Activated CD4-positive, alpha-beta T cell treated with anti-CD3 and anti-CD28 coated beads for 4 hours (primary cell): ENCODE data around the gene NR2E3.

ENCODE experiments used
- DNase-seq, 2 donors: peaks; one replicate each; pipeline ENCODE4 v3.0.0-alpha.2; 2020

The NR2E3 gene

DNA sequence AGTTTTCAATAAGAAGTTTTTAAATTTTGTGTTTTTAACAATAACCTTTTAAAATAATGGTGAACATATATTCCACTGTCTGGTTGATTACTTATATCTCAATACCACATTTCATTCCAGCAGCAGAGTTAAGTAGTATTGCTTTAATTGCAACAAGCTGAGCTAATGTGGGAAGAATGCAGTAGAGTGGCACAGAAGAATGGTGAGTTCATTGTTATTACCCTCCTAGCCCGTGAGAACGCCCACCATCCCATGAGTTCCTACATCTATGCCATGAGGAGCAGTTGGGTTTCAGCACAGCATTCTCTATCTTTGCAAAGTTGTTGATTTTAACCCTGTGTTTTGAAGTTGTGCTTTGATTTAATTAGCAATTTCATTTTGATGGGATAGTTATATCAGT is 17.8 kb upstream of the NR2E3 start:
- no peak for DNase-seq

DNA sequence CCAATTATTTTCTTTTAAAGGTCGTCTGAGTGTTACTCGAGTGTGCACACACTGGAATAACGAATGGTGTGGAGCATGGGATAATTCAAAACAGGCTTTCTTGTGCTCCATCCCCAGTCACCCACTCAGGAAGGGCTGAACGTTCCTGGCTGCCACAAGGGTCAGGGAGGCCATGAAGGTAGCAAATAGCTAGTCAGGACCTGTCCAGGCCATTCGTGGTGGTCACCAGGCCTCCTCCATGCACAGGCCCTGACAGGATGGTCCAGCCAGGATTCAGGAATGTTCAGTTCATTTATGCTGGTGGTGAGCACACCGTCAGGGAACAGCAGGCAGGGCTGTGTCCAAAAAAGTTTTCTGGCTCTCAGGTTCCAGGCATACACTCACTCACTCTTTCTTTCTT is 11.7 kb upstream of the NR2E3 start:
- DNase-seq = no peak

DNA sequence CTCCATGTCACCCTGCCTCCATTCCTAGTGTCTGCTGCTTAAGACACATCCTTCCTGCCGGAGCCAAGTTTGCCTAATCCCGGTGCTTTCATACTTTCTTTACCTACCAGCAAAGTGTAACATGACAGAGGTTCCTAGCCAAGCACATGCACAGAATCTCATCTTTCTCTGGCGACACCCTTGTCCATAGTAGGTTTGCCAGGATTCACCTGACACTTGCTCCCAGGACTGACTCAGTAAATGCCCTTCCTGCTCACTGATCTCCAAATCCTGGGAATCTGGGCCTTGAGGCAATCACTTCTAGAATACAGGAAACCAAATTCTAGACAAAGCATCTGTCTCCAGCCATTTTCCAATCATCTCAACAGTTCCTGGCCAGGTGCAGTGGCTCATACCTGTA is 10.2 kb upstream of the NR2E3 start:
- DNase-seq = no peak

DNA sequence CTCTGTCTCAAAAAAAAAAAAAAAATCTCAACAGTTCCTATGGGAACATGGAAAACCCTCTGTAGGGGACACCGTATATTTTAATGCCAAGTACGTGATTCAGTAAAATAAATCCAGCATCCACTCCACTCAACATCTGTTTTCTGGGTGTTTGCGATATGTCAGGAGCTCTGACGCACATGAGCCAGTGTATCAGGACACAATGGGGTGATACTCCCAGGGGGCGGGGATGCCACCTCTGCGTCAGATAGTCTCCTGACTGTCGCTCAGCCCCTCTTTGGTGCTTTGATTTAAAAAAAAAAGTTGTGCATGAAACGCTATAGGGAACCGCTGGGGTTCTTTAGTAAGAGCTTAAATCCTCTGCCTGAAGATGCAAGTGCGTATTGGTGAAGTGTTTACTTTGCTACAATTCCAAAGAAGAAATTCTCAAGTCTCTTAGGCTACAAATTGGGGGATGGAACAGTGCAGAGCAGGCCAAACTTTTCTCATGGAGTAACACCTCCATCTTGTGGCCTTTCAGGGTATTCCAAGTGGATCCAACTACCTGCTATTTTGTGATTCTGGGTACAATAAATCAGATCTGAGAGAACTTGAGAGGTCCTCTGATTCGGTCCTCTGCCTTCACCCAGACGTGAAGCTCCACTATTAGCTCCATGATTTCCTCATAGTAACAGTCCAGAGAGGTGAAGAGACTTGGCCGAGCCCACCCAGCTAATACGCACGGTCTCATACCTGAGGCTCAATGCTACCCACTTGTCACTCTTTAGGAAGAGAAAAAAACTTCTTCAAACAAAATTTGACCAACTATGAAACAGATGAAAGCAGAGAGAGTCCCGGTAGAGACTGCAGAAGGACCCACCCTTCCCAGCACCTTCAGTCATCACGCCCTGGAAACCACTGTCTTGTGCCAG is 9.3 kb upstream of the NR2E3 start:
- DNase-seq = no peak

DNA sequence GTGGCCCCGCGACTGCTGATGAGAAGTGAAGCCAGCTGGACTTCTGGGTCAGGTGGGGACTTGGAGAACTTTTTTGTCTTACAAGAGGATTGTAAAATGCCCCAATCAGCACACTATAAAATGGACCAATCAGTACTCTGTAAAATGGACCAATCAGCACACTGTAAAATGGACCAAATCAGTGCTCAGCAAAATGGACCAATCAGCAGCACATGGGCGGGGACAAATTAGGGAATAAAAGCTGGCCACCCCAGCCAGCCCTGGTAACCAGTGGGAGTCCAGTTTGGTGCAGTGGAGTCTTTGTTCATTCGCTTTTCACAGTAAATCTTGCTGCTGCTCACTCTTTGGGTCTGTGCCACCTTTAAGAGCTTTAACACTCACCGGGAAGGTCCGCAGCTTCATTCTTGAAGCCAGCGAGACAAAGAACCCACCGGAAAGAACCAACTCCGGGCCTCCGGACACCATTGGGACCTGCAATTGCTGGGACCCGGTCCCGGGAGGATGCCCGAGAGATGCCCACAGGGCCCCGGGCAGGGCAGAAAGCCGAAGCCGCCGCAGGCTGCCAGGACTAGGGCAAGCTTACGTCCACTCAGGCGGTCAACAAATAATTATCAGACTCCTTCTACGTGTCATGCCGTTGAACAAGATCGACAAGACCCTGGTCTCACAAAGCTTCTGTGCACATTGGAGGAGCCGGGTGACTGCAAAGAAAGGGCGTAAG is 8.3 kb upstream of the NR2E3 start:
- no peak for DNase-seq

DNA sequence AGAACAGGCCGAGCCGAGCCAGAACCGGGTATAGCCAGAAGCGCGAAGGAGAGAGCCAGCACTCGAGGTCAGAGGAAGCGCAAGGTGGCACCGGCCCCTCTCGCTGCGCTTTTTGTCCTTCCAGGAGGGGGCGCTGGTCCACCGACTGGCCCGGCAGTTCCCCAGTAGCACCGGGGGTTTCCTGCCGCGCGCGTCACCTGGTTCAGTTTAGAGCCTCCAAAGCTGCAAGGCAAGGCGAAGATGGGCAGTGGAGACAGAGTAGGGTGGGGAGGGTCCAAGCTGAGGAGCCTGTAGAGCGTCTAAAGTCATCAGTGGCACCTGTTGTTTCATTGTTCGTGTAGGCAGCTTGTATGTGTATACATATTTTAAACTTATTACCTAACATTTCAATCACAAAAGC is 7.6 kb upstream of the NR2E3 start:
- DNase-seq = no peak

DNA sequence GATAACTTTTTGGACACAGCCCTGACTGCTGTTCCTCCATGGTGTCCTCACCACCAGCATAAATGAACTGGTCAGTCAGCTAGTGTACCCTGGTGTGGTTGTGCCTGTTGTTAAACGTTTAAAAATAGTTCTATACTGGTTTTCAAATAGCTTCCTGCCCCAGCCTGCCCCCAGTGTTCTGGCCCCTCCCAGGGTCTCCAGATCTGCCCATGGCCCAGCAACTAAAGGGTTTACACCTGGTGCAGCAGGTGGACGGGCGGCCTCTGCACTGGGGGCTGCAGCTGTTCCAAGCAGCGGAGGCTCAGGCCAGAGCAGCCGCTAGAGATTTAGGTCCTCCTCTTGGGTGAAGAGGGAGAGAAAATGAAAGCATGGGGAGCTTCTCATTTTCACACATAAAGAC is 6.1 kb upstream of the NR2E3 start:
- DNase-seq = no peak

DNA sequence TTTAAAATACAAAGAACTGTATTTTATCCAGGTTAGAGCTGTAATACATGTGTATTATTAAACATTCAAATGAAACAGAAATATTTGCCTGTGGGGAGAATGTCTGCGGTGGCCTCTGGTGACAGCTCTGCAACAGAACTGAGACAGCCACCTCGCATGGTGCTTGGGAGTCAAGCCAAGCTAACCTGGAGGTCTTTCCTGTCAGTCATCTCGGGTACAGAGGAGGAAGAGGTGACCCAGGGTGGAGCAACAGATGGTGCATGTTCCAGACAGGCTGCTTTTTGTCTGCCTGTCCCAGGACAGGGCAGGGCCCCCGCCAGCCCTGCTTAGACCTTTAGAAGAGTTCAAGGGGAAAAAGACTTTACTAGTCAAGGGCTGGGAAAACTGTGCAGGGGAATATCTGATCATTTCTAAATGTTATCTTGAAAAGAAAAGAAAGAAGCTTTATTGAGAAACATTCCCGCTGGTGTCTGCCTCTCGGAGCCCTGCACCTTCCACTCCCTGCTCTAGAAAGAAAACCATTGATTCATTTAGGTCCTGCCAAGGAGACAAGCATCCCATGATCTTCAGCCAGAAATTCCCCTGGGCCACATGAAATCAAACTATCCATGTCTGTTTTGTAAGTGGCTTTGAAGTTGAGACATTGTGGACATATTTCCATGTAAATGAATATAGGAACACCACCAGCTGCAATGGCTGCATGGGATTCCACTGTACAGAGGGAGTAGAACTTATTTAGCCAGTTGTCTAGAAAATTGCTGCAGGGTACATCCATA is 5.5 kb upstream of the NR2E3 start:
- DNase-seq = no peak

DNA sequence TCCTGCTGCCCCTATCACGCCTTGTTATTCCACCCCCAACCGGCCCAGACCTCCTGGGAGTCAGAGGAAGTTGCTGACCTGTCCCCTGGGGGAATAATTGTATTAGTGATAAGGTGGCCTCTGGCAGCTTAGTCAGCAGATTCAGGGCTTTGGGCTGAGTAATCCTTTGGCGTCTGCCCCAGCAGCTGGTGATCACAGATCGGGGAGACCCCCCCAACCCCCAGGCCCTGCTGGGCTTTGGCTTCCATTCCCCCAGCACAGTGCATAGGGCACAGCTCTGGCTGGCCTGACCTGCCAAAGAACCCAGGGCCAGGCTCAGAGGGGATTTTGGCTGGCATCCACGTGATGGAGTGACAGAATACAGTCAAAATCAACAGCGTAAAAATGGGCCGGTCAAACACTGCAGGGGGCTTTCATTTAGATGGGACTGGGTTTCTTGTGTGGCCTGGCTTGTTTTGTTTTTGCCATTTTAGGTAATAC is 3.9 kb upstream of the NR2E3 start:
- no peak for DNase-seq

DNA sequence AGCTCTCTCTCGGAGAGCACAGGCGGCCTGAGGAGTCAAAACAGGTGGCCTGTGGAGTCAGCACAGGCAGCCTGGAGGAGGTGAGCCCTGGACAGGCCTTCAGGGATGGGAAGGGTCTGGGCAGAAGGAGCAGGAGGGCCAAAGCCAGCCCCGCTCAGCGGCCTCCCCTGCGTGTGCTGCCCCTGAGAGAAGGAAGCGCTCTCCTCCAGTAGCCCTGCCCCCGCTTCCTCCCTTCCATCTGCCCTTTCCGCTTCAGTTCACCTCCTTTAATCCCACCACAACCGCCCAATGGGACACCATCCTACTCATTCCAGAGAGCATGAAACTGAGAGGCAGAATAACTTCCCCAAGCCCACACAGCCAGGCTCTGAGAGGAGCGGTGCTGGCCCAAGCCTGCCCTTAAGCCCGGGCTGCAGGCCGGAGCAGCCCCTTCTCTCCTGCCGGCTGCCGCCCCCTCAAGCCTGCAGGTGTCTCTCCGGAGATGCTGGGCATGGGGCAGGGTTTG is 3.2 kb upstream of the NR2E3 start:
- no peak for DNase-seq

DNA sequence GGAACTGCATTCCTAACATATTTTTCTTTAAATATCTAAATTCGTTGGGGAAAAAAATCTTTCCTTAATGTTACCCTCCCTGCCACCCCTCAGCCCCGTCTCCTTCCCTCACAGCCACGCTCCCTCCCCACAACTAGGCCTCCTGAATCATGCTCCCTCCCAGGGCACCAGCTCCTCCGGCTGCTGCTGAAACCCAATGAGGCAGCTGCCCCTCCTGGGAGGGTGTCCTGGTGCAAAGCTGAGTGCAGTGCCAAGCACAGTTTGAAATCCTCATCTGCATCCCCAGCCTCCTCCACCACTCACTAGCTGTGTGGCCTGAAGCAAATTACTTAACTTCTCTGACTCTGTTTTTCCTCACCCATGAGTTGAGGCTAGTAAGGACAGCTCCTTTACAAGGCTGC is 2.7 kb upstream of the NR2E3 start:
- no peak for DNase-seq

DNA sequence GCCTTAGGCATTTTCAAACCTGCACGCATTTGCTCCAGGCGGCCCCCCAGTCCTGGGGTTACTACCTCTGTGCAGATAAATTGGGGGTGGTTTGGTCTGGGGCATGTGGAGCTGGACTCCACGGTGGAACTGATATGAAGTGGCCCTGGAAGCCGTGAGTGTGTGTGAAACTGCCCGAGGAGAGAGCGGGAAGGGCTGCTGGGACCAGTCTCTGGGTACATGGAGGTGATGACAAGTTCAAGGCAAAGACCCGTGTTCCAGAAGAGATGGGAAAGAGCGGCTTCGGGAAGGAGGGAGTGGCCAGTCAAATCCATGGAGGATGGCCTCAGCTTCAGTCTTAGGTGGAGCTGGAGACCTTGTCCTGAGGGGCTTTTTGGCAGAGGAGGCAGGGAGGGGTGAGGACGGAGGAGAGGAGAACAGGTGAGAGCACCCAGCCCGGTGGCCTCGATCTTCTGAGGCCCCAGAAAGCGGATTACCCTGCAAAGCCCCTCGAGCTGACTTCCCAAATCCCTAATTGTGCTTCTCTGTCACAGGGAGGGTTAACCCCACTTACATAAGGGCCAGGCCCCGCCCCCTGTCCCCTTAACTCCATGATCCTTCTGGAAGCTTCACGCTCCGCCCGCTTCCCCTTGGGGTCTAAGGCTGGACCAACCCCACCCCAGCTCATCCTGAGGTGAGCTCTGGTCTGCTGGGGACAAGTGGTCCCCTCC is 1.9 kb upstream of the NR2E3 start:
- DNase-seq = no peak

DNA sequence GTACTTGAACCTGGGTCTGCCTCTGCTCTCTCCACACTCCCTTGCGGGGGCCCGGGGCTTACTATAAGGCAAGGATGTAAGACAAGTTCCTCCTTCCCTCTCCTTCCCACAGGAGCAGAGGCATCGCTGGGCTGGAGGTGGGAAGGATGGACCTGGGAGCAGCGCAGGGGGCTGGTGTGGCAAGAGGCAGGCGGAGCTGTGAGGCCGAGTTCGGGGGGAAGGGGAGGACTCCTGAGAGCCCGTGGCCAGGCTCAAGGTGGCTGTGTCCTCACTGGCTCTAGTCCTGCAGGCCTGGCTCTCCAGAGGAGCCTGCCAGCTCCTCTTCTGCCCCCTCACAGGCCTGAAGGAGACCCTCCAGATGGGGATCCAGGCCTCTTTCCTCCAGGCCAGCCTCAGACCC is 1.0 kb upstream of the NR2E3 start:
- DNase-seq = no peak

DNA sequence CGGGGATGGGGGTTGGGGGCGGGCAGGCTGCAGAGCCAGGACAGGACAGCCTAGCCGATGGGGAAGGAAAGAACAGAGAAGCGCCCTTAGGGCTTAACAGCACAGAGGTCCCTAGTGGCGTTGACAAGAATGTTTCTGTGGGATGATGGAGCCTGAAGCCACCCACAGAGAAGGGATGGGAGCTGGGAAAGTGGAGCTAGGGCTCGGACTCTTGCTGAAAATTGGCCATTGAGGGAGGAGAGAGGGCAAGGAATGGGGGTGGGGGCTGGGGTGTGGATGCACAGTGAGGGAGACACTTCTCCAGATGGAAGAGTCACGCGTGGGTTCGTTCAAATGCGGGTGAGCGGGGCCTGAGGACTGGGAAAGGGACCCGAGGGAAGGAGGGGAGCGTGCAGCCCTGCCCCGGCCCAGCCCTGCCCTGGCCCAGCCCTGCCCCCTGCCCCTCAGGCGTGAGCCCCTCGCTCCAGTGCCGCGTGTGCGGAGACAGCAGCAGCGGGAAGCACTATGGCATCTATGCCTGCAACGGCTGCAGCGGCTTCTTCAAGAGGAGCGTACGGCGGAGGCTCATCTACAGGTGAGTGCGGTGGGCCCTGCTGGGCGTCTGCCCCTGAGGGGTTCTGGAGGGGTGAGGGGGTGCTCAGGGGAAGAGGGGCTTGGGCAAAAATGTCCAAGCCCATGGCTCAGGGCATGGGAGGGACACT is 832 bp downstream of the NR2E3 start:
- DNase-seq = no peak

DNA sequence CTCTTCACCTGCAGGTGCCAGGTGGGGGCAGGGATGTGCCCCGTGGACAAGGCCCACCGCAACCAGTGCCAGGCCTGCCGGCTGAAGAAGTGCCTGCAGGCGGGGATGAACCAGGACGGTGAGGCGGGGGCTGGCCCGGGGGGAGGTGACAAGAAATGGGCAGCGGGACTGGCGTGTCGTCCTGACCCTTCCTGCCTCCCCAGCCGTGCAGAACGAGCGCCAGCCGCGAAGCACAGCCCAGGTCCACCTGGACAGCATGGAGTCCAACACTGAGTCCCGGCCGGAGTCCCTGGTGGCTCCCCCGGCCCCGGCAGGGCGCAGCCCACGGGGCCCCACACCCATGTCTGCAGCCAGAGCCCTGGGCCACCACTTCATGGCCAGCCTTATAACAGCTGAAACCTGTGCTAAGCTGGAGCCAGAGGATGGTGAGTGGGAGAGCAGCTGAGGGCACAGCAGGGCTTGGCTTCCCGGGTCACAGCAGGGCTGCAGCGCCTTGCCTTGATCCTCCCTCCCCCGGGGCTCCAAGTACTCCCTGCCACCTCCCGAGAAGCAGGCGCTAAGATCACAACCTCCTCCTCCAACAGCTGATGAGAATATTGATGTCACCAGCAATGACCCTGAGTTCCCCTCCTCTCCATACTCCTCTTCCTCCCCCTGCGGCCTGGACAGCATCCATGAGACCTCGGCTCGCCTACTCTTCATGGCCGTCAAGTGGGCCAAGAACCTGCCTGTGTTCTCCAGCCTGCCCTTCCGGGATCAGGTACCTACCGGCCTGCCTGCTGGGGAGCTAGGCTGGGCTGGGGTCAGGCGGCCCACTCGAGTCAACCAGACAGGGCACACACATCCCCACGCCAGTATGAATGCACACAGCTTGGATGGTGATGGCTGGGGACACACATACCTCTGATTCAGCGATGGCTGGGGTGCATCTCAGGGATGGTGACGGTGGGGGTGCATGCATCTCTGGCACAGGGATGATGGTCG is 1.7 kb downstream of the NR2E3 start:
- DNase-seq = no peak

DNA sequence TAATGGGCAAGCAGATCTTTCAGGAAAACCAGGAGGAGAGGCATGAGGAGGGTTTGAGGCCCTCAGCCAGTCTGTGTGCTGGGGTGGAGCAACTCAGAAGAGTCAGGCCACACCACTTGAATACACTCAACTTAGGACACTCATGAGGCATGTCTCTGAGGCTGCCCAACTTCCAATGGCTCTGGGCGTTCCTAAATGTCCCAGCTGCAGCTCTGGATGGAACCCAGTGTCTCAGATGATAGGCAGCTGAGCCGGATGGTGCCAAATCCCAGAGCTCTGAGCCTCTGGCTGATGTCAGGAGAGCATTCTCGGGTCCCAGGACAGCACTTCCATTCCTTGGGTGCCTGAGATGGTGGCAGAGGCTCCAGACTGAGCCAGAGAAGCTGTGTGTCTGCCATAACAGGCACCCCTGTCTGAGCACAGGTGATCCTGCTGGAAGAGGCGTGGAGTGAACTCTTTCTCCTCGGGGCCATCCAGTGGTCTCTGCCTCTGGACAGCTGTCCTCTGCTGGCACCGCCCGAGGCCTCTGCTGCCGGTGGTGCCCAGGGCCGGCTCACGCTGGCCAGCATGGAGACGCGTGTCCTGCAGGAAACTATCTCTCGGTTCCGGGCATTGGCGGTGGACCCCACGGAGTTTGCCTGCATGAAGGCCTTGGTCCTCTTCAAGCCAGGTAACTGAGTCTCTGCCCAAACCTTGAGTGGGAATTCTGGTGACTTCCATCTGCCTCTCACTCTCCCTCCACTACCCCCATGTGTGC is 2.8 kb downstream of the NR2E3 start:
- DNase-seq = no peak

DNA sequence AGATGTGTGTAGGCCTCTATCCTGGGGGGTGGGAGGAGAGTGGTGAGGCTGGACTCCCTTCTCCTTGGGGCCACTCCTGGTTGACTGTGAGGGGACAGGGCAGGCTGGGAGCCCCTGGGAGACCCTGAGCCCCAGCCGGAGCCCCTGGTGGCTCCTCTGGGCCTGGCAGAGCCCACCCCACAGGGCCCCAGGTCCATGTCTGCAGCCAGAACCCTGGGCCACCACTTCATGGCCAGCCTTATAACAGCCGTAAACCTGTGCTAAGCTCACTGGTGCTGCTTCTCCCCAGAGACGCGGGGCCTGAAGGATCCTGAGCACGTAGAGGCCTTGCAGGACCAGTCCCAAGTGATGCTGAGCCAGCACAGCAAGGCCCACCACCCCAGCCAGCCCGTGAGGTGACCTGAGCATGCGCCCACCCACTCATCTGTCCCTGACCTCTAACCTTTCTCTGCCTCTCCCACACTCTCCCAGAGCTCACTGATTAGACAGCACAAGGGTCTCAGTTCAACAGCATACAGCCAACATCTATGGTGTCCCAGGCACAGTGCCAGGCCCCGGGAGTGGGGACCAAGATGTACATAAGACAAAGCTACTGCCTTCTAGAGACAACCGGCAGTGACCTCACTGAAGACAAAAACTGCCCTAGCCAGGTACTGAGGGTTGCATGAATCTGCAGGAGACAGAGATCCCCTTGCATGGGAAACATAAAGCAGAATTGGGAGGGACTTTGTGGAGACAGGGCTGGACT is 3.5 kb downstream of the NR2E3 start:
- DNase-seq = no peak

DNA sequence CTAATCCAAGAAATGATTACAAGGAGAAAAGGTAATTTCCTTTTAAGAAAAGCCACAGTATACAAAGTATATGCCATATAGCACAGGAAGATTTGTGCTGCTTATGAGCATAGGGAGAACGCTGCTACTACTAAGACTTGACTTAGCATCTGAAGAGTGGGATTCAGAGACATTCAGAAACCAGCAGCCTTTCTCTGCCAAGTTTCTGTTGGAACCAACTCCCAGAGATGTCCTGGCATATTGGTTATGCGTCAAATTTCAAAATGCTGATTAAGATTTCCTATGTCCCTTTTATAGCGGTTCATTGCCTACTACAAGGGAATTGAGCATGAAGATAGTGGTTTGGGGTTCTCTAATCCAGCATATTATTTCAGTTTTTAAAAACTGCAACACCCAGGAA is 4.9 kb downstream of the NR2E3 start:
- DNase-seq = no peak

DNA sequence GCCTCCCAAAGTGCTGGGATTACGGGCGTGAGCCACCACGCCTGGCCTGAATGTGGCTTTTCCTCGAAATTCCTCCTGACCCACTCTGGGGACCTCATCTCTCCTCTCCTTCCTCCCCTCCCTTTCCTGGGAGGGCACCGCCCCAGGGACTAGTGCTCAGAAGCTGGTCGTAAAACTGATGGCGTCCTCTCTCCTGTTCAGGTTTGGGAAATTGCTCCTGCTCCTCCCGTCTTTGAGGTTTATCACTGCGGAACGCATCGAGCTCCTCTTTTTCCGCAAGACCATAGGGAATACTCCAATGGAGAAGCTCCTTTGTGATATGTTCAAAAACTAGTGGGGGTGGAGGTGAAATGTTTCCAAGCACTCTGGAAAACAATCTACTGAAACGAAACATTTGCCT is 7.0 kb downstream of the NR2E3 start:
- DNase-seq = no peak
